ENCODE results near the gene PDXP.

Gene PDXP

DNA sequence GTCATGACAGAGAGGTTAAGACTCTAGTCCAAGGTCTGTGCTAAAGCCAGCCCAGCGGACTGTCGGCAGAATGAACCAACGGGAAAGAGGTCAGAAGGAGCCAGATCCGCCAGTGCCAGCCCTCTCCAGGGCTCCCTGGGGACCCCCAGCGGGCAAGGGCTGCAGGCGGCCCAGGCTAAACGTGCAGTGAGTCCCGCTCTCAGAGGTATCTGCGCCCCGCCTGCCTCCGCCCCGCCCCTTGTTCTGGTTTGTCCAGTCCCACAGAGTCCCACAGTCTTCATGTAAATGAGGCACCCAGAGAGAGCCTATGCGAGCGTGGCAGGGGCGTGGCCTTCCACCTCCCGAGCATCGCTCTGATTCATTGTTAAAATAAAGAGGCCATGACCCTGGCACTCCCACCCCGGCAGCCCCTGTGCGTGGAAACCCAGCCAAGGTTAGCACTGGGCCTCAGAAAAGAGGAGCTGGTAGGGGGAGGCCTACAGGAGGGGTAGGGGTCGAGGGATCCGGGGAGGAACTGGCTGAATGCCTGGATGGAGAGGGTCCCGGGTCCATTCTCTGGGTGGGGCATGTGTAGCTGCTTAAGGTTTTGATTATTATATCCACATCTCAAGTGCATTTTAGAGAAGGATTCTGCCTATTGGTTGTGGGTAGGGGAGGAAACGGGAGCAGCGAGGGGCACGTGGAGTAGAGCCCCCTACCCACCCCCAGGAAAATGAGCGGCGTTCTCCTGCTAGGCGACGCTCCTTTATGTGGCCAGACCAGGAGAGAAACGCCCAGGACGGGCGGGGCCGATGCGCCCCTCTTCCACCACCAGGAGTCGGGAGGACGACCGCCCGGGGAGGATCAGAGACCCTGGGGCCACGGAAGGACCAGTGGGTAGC, 38.4 kb downstream of the PDXP start, which contains the start of gene TRIOBP:
Gene TRIOBP, plus strand, starts transcription at position 392 of the 881 bp plus-strand sequence. CDS start 4,318 bp downstream, outside the sequence.
- TF ChIP-seq CTCF (IDR thresholded peaks at IDR 0.05) (peak; percentile 86), ZFX (IDR thresholded peaks at IDR 0.05; ENCODE audit: borderline replicate concordance) (no peak)
- peak within 1 kb of the TSS; percentile 76 for H3K27ac ChIP-seq

DNA sequence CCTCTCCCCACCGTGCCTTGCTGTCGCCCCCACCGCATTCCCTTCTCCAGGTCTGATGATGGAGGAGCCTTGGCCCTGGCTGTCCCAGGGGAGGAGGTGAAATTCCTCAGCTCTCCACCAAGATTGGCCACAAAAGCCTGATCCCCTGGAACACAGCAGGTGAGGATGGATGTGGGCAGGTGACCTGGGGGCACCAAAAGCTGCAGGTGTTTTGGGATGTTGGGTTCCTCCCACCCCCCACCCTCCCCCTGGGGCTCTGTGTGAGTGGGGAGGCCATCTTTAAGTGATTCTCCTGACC, 39.0 kb downstream of the PDXP start:
- H3K27ac ChIP-seq: peak overlapping the region; percentile 76
- TF ChIP-seq CTCF (IDR thresholded peaks at IDR 0.05) (no peak), ZFX (IDR thresholded peaks at IDR 0.05; ENCODE audit: borderline replicate concordance) (no peak)

- TF ChIP-seq ZFX (IDR thresholded peaks at IDR 0.05; ENCODE audit: borderline replicate concordance): no peak
- TF ChIP-seq CTCF (IDR thresholded peaks at IDR 0.05): no peak
- no peak overlapping the region for H3K27ac ChIP-seq
Observed at GRCh38 chr22:37701141-37701786, 42.7 kb downstream of the PDXP start.

DNA sequence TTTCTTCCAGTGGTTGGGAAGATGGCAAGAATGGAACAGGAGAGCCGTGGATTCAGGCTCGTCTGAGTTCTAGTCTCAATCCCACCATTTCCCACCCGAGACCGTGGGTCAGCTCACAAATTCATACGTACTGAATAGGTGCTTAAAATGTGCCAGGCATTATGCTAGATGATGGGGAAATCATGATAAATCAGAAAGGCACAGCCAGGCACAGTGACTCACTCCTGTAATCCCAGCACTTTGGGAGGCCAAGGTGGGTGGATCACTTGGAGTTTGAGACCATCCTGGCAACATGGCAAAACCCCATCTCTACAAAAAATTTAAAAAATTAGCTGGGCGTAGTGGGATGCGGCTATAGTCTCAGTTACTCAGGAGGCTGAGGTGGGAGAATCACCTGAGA, 45.4 kb downstream of the PDXP start:
- no peak for TF ChIP-seq ZFX (IDR thresholded peaks at IDR 0.05; ENCODE audit: borderline replicate concordance)
- TF ChIP-seq CTCF (IDR thresholded peaks at IDR 0.05): no peak

GRCh38 chr22:37704645-37705044, 46.1 kb downstream of the PDXP start:
- TF ChIP-seq CTCF (IDR thresholded peaks at IDR 0.05) (no peak), ZFX (IDR thresholded peaks at IDR 0.05; ENCODE audit: borderline replicate concordance) (no peak)
- no peak overlapping the region for H3K27ac ChIP-seq

More for the DNA sequence above, 45.4 kb downstream of the PDXP start:
- no peak overlapping the region for H3K27ac ChIP-seq

- no peak overlapping the region for H3K27ac ChIP-seq
- TF ChIP-seq ZFX (IDR thresholded peaks at IDR 0.05; ENCODE audit: borderline replicate concordance) (no peak), CTCF (IDR thresholded peaks at IDR 0.05) (no peak)
Observed at GRCh38 chr22:37705205-37705604, 46.7 kb downstream of the PDXP start.
